Body of pancreas (tissue), 4 donors: ENCODE data around the gene CTTN.

ENCODE experiments used
- POLR2A ChIP-seq, 3 donors: fragments of 450-650 bp; IDR thresholded peaks; one replicate each; pipeline ENCODE4 v1.6.1; 2016; ENCODE audit warnings: antibody characterized with exemption in 3 of 3, mild to moderate bottlenecking in 2 of 3
- TF ChIP-seq, protein P1 (sequence below), 7 experiments: fragments of 450-650 bp in 4 of 7; fragments of 200-600 bp in 3 of 7; sonication (generic) in 3 of 7; IDR thresholded peaks; one replicate each; pipeline ENCODE4 v1.5.1; 2016 to 2019; ENCODE audit warnings: antibody characterized with exemption in 7 of 7

- TF ChIP-seq, protein P1, sequence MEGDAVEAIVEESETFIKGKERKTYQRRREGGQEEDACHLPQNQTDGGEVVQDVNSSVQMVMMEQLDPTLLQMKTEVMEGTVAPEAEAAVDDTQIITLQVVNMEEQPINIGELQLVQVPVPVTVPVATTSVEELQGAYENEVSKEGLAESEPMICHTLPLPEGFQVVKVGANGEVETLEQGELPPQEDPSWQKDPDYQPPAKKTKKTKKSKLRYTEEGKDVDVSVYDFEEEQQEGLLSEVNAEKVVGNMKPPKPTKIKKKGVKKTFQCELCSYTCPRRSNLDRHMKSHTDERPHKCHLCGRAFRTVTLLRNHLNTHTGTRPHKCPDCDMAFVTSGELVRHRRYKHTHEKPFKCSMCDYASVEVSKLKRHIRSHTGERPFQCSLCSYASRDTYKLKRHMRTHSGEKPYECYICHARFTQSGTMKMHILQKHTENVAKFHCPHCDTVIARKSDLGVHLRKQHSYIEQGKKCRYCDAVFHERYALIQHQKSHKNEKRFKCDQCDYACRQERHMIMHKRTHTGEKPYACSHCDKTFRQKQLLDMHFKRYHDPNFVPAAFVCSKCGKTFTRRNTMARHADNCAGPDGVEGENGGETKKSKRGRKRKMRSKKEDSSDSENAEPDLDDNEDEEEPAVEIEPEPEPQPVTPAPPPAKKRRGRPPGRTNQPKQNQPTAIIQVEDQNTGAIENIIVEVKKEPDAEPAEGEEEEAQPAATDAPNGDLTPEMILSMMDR (IDR thresholded peaks at IDR 0.05): no peak
- no peak for TF ChIP-seq POLR2A (IDR thresholded peaks at IDR 0.05)
Measured at GRCh38 chr11:70456921-70457532, 58.7 kb downstream of the CTTN start.
